ENCODE data around the gene COQ10A. TPM values are rescaled to one million over a fixed set of nuclear protein-coding genes. Genes with fewer than 3 reads are reported as not detected.

Gene COQ10A
- total and polyA plus RNA-seq, 2 donors (not counting 3 experiments of a cell fraction or from before 2014, with no cell fraction given): 14.7 to 32.4 TPM

GRCh38 chr12:56222531-56222895 is 44.2 kb upstream of the COQ10A start:
- CTCF ChIA-PET: interaction anchor here (0.8 to 4.0 kb wide), 18 partner anchors 11 to 484 kb away, joined by 3 to 75 read pairs (median 6); partner anchors contain the start of genes ANKRD52, ESYT1, SMARCC2 and ZC3H10
- no peak for TF ChIP-seq EZH2 (IDR thresholded peaks at IDR 0.05; ENCODE audit: borderline replicate concordance, low read depth, low read length, severe bottlenecking)
- TF ChIP-seq MAX (IDR thresholded peaks at IDR 0.05; ENCODE audit: insufficient read depth, insufficient read length): no peak
- TF ChIP-seq FOS (IDR thresholded peaks at IDR 0.05; ENCODE audit: borderline replicate concordance, insufficient read depth, low read length): no peak
- TF ChIP-seq CTCF (IDR thresholded peaks at IDR 0.05; ENCODE audit: extremely low read depth in 1 of 2, insufficient read depth in 1 of 2, low read depth in 1 of 2, low read length in 2 of 2): no peak
- no peak for TF ChIP-seq POLR2A (IDR thresholded peaks at IDR 0.05; ENCODE audit: low read depth, low read length)
- no peak for TF ChIP-seq JUN (IDR thresholded peaks at IDR 0.05; ENCODE audit: borderline replicate concordance, insufficient read depth, insufficient read length, low read depth)
- TF ChIP-seq POLR2AphosphoS5 (IDR thresholded peaks at IDR 0.05; ENCODE audit: insufficient read depth, low read depth, low read length): no peak
- TF ChIP-seq GATA2 (IDR thresholded peaks at IDR 0.05; ENCODE audit: insufficient read depth, insufficient read length, low read depth, low read length): no peak
- no peak for TF ChIP-seq MYC (IDR thresholded peaks at IDR 0.05; ENCODE audit: low read depth, low read length)
- no peaks in the 10 kb centered on the region for H4K20me1 ChIP-seq (replicated peaks; ENCODE audit: control insufficient read depth, extremely low read depth, insufficient read depth, low read length)
- peak overlapping the region; percentile 95 for H3K27ac ChIP-seq (ENCODE audit: insufficient read depth, low read depth, low read length)
- peaks cover 21% of the 10 kb centered on the region for H3K79me2 ChIP-seq (ENCODE audit: control insufficient read depth, insufficient read depth, low read length)
- no peak for DNase-seq (ENCODE audit: low read depth, low spot score)
- H3K36me3 ChIP-seq (ENCODE audit: control insufficient read depth in 2 of 2, extremely low read depth in 1 of 2, insufficient read depth in 2 of 2, low read length in 2 of 2): no peaks in the 10 kb centered on the region
- peak overlapping the region; percentile 30 for H2AFZ ChIP-seq (ENCODE audit: low read depth, low read length)
- intact Hi-C loops (cut with micrococcal nuclease) (no loop called here), dilution Hi-C loops (cut with MboI; ENCODE audit: extremely low pct_ligation_motif_present, low sequenced_read_pairs) (no loop called here)
- no peaks in the 10 kb centered on the region for H3K9me3 ChIP-seq (replicated peaks; ENCODE audit: control insufficient read depth, insufficient read depth, low read length)
- POLR2A ChIA-PET: interaction anchor here (1.0 to 3.2 kb wide), 6 partner anchors 21 to 226 kb away, joined by 3 to 37 read pairs (median 7); partner anchors contain the start of genes ESYT1, TIMELESS and ZC3H10
- FAIRE-seq: no peak
- H3K9ac ChIP-seq (replicated peaks; ENCODE audit: extremely low read depth, insufficient read depth, low read length): peak overlapping the region; percentile 94
- BruUV-seq (replicated peaks): no TSS peak
- H3K4me3 ChIP-seq (replicated peaks in 1 of 3; ENCODE audit: insufficient read depth in 1 of 3, low read depth in 1 of 3, low read length in 3 of 3): peak overlapping the region in 2 of 3 experiments; percentile 44 to 93
- peak overlapping the region; percentile 71 for H3K4me2 ChIP-seq (ENCODE audit: insufficient read depth, low read length)
- H3K27me3 ChIP-seq (ENCODE audit: control insufficient read depth in 2 of 2, insufficient read depth in 2 of 2, low read length in 2 of 2): no peaks in the 10 kb centered on the region
- H3K4me1 ChIP-seq (ENCODE audit: control insufficient read depth, extremely low read depth, insufficient read depth, low read length): peaks cover 19% of the 10 kb centered on the region
- no peaks in the 10 kb centered on the region for H3K9me1 ChIP-seq (replicated peaks; ENCODE audit: control insufficient read depth, extremely low read depth, insufficient read depth, low read length)

Data from endothelial cell of umbilical vein (primary cell).